ENCODE results near the gene GSG1L.

The GSG1L gene

DNA sequence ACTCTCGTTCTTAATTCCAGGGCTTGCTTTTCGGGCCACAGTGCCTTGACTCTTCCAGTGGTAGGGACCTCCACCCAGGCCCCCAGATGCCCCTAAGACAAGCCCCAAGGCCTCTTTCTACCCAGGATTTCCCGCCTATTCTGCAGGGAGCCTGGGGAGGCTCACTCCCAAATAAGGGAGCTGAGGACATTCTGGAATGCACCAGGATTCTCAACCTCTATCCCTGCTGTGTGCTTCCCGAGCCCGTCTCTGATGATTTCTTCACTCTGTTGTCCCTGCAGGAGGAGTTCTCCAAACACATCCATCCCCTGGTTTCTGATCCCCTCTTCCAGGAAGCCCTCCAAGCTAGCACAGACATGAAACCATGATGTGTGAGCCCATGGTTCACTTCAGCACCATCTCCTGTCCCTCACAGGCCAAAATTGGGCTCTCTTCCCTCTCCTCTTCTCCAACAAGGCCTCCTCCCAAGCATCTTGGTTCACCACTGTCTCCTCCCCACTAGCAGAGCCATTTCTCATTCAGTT is 257.6 kb downstream of the GSG1L start:
- DNase-seq = no peak

DNA sequence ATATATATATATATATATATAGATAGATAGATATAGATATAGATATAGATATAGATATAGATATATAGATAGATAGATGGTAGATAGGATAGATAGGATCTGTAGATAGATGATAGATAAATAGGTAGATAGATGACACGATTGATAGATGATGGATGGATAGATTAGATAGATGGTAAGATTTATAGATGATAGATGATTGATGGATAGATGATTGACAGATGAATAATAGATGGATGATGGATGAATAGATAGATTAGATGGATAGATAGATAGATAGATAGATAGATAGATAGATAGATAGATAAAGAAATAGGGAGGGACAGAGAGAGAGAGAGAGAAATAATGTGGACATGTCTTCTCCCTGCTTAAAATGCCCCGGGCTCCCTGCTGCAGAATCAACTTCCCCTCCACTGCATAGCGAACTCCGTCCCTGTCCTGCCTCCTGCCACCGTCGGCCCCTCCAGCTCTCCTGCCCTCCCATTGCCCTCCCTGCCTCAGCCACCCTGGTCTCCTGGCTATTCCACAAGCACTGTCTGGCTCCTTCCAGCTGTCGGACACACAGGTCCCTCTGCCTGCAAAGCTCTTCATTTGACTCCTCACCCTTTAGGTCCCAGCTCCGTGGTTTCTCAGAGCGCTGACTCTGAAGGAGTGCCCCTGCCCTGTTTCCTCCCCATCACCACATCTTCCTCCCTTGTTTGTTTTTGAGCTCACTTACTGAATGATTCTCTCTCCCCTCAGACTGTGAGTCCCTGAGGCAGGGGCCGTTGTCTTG is 259.6 kb downstream of the GSG1L start:
- no peak for DNase-seq

DNA sequence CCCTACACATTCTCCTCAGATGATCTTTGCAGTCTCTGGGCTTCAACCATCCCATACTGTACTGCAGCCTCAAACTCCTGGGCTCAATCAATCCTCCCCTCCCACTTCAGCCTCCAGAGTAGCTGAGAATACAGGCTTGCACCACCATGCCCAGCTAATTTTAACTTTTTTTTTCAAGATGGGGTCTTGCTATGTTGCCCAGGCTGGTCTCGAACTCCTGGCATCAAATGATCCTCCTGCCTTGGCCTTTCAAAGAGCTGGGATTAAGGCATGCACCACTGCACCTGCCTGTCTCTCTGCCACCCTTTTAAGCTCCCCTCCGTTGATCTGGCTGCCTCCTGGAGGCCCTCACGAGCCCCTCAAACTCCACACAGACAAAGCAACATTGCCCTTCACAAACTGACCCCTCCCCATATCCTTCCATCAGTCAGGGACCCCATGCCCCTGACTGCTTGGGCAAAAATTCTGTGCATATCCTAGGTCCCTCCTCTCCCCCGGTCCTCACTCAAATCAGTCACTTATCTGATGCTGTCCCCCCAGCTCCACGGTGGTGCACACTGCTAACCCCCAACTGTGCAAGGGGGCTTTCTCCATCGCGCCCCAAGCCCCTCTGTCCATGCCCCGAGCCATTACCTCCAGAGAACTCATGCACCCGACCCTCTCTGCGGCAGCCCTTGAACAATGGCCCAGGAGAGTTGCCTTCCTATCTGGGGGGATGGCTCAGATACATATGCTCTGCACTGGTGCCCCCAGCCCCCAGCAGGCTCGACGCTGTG is 260.7 kb downstream of the GSG1L start:
- DNase-seq = no peak

DNA sequence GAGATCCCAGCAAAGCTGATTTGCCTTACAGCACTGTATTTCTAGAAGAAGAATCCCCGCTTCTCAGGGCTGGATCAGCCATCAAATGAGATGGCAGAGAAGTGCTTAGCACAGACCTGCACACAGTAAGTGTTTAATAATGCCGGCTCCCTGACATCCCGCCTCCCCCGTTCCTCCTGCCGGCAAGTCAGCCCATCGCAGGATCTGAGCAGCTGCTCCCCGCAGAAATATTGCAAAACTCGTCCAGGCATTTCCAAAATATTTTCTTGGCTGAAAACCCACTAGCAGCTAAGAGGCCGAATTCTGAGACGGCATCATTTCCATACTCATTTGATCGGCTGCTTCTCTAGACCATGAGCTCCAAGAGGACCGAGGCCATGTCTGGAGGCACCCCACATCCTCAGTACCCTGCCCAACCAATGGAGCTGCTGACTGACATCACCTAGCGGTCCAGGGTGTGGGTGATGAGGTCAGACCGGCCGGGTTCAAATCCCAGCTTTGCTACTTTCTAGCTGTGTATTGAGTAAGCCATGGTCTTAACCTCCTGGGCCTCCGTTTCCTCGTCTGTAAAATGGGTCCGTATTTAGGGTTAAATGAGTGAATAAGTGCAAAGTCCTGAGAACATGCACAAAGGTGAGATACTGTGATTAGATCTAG is 262.1 kb downstream of the GSG1L start:
- no peak for DNase-seq

DNA sequence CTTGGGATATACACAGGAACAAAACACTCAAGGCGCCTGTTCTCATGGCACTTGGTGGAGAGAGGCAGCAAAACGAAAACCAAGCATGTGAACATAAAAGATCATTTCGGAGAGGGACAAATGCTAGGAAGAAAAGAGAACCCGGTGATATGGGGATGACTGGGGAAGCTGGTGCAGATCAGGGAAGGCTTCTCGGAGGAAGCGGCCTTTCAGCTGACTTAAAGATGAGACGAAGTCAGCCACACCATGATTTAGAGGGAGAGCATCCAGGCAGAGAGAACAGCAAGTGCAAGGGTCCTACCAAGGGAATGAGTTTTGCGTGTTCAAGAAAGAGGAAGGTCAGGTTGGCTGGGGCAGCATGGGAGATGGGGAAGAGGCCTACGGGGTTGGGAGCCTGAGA is 262.7 kb downstream of the GSG1L start:
- DNase-seq = no peak

DNA sequence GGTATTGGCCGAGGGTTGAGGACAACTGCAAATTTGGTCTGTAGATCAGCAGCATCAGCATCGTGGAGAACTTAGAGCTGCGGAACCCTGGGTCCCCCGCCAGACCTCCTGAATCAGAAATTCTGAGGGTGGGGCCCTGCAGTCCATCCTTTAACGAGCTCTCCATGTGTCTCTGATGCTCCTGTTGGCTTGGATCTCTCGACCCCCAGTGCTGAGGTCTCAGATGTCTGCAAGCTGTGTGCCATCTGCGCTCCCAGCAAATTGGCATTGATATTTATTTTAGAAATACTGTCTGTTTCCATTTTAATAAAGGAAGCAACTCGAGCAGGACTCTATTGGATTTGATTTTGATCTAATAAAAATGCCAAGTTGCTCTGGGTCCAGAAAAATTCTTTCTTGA is 263.6 kb downstream of the GSG1L start:
- DNase-seq = no peak

DNA sequence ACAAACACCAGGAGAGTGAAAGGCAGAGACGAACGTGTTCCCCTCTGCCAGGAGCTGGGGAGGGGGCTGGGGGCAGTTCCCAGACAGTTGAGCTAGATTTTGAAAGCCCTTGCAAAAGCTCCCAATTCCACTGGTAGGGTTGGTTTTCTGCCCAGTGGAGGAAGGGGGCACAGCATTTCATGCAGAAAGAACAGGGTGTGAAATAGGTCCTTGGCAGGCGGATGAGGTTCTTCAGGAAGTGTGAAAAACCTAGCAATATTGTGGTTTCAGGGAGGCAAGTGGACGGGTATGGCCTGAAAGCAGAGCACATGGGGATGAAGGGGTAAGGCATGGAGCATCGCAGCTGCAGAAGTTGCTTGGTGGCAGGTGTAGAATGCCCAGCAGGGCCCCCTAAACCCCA is 265.3 kb downstream of the GSG1L start:
- no peak for DNase-seq

DNA sequence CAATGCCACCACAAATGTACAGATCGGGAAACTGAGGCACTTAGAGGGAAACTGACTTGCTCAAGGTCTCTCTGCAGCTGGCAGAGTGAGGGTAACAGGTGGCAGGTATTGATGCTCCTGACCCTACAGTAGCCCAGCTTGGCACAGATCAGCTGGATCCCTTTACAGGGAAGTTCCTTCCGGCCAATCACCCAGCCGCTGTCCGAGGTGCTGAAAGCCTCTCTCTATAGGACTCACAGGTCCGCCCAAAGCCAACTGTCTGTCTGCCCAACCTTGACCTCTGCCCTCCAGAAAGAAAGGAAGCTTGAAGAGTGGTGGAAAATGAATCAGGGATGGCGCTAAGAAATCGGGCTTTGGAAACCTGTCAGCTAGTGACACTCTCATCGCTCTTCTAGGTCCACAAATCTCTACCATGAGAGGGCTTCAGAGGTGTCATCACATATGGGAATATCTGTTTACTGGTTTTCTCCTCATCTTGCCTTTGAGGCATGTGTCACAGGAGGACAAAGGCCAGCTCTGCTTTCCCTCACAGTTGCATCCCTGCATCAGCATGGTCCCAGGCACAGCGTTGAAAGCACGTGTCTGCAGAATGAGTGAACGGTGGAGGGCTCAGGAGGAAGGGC is 267.4 kb downstream of the GSG1L start:
- no peak for DNase-seq

DNA sequence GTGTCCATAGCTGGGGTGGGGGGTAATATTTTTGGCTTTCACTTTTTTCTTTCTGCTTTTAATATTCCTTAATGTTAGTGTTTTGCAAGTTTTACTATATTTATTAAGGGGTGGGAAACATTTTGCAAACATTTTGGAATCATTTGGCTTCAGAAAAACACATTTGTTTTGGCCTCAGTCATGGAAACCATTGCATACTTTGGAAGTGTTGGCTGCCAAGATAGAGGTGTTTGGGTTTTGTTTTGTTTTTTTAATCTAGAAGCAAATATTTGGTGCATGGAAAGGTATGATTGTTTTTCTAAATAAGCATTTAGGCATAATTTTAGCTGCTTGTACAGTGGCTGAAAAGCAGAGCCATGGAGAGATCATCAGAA is 270.3 kb downstream of the GSG1L start:
- DNase-seq = no peak

DNA sequence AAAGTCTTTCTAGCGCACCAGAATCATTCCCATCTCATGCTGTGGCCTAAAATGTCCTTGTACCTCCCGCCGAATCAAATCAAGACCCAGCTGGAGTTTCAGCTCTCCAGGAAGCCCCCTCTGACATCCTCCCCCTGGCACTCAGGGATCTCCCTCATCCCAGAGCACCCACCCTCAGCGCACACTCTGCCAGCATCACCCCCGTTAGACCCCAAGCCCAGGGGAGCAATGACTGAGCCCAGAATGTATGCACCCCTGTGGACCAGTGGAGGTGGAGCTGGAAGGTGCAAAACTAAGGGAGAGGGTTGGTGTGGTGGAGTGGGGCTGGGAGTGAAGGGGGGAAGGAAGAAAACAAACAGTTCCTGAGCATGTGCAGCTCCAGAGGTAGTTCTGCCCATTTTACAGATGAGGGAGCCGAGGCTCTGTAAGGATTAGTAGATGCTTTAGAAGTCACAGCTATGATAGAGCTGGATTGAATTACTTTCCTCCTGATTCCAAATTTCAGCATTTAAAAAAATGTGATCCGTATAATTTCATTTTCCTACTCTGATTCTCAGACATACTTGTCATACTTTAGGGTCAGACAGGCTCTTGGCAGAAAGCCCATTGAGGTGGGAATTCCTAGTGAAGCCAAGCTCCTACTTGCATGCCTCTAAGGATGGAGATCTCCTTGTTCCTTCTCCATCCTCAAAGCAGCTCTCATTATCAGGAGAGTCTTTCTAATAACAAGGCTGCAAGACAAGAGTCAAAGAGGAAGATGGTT is 270.8 kb downstream of the GSG1L start:
- DNase-seq = no peak

DNA sequence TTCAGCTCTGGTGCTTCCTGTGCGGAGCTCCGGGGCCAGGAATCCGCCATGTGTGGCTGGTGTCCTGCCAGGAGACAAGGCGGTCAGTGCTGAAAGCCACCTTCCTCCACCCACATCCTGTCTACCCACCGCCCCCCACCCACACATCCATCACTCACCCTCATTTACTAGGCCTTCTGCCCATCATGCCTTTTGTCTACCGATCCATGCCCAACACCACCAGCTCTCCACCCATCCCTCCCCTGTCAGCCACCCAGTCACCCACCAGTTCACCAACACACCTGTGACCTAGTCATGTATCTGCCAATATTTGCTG is 272.2 kb downstream of the GSG1L start:
- DNase-seq = no peak

DNA sequence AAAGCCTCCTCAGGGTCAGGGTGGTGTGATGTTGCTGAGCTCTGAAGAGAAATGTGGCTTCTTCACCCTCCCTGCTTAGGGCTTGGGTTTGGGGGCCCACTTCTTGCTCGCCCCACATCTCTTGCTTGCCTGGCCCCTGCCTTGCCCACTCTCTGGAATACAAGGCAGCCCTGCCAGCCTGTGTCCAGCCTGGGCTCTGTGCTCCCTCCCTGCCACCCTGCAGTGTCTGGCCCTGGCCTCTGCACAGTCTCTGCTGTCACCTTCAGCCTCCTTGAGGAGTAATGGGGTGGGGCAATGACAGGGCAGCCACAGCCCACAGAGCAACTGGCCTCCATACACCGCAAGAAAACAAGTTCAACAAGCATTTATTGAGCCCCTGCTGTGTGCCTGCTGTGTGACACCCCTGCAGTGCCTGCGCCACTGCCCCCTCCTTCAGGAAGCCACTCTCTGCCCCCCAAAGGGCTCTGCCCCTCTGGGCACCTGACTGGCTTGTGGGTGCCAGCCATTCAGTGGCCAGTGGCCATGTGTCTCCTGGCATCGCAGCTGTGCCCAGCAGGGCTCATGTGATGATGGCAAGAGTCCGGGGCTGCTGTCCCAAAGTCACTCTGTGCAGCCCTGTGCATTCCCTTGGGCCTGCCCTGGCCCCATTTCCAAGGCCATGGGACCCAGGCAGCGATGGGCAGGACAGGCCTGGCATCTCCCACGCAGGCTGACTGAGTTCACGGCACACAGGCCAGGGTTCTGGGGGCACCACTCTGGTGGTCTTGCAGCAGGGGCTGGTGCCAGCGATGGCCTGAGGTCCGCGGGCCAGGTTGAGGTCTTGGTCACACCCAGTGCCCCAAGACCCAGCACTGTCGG is 272.7 kb downstream of the GSG1L start:
- DNase-seq = no peak

DNA sequence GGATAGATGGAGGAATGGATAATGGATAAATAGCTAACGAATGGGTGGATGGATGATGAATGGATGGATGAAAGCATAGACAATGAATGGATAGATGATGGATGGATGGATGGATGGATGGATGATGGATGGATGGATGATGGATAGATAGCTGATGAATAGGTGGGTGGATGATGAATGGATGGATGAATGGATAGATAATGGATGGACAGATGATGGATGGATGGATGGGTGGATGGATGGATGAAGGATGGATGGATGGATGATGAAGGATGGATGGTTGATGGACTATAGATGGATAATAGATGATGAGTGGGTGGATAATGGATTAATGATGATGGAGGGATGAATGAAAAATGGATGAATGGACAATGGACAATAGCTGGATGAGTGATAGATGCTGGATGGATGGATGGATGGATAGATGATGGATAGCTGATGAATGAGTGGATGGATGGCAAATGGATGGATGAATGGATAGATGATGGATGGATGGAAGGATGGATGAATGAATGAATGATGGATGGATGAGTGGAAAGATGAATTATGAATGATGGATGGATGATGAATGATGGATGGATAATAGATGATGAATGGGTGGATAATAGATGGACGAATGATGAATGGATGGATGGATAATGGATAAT is 273.8 kb downstream of the GSG1L start:
- DNase-seq = no peak

DNA sequence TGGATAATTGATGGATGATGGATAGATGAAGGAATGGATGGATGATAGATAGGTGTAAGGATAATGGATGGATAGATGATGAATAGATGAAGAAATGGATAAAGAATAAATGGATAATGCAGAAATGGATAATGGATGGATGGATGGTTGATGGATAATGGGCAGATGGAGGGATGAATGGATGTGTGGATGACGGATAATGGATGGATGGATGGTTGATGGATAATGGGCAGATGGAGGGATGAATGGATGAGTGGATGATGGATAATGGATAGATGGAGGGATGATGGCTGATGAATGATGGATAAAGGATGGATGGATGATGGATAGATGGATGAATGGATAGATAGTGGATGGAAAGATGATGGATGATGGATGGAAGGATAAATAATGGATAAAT is 274.4 kb downstream of the GSG1L start:
- DNase-seq = no peak

DNA sequence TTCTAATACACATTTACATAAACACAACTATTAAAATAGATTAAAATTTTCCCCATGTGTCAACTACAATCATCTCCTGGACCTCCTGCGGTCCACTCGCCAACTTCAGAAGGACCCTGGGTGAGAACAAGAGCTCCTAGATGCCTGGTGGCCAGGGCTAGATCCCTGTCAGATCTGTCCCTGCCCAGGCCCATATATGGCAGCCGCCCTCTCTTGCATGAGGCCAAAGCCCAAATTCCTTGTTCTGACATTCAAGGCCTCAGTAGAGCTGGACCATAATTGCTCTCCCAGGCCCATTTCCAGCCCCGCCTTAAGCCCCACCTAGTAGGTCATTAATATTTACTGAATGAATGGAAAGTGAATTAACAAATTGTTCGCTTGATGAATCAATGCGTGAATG is 275.8 kb downstream of the GSG1L start:
- DNase-seq = no peak

DNA sequence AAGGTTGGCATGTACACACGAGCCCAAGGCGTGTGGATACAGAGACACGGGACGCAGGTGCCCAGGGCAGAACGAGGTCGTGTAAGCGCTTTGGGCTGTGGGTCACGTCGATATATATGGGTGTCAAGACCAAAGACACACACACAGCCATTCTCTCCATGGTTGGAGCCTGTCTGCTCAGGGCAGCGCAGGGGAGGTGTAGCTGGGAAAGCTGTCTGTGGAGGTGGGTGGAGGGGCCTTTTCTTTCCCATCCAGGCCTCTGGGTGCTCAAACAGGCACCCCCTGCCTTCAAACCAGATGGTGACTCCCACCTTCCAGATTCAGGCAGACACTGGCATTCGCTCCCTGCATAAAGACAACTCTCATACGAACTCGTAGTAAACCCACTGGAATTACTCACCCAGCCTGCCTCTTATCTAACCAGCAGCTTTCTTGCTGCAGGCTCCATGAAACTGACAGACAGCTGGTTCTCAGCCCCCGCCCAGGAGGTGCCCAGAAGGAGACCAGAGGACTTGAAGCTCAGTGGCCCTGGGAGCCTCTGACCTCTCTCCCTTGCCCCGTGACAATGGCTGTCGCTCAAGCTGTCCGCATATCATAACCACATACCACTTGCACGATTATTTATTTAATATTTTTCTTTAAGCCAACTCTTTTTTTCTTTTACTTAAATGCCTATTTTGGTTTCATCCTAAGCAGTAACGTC is 276.4 kb downstream of the GSG1L start:
- DNase-seq = no peak

DNA sequence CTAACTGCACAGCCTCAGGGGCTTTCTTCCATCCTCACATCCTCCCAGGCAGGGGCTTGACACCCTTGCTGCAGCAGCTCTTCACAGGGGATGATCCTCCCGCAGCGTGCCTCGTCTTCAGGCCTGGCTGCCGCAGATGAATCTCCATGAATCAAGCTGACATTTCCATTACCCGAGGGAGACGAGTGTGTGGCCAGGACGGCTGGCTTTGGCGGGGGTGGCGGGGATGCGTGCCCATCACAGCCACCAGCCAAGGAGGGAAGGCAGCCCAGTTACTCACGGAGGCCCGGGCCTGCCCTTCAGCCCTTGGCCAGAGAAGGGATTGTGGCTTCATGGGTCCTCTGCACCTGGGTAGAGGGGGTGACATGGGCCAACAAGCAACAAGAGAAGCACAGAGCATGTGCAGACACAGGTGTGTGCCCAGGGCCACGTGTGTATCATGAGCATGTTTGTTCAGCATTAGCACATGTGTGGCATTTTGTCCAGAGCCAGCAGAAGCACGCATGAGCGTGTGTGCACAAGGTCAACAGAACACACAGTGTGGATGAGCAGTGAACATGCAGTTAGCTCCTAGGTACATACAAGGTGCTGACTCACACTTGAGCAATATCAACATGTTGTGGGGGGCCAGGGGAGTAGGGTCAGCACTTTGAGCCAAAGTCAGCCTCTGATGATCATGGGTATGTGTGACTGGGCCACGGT is 277.1 kb downstream of the GSG1L start:
- DNase-seq = no peak

DNA sequence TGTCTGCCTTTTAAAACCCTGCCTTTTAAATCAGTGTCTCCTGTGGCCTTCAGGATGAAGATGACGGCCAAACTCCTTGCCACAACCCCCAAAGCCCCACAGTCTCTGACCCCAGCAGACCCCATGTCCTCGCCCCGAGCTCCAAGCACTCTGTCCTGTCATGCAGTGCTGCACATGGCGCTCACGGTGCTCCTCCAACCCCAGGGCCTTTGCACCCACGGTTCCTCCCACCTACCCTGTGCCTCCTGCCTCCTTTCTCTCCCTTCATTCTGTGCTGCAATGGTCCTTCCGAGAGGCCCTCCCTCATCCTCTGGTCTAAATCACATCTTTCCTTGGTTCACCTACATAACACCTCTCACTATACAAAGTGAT is 278.2 kb downstream of the GSG1L start:
- no peak for DNase-seq

DNA sequence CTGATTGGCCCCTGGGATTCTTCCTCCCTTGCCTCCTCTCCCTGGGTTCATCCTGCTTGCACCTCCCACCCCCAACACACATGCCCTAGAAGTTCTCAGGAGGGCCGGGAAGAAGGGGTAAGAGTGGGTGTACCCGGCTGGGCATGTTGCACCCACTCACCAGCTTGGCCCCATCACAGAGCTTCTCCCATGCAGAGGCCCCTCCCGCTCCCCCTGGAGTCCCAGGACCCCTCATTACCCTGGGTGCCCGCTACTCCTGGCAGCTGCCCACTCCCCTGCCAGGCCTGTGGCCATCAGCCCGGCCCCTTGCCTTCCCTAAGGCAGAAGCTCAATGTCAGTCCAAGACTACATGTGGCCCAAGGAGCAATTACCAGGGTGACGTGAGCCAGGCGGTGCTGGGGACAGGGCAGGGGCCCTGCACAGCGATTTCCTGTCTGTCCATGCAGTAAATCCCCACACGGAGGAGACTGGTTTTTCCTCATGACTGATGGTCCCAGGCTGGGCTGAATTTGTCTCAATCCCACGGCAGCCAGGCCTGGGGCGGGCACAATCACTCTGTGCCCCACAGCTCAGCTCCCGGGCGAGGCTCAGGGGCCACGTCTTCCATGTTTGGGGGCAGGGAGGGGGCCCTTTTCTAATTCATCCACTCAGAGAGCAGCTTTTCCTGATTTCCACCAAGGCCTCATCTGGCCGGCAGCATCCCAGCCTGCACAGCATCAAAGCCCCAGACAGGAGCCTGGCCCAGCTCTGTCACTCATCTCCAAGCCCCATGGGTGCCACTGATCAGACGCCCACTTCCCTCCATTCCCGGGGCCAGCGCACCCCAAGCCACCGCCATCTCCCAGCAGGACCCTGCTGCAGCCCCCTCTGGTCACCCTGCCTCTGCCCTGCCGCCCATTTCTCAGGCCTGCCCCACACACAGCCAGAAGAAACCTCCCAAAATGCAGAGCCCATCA is 278.9 kb downstream of the GSG1L start:
- no peak for DNase-seq
